Astrocyte of the cerebellum (primary cell): Measurements from ENCODE around the gene SLC6A18.
"Not testable (repeated sequence)": the region's sequence is repeated elsewhere in the genome, so short reads cannot be mapped to it uniquely, and the experiment has no call there.

Source experiments
- DNase-seq: peaks from one replicate; pipeline ENCODE4 v3.0.0-alpha.2; 2011; ENCODE audit warnings: low read depth
- H3K4me3 ChIP-seq: 2 replicates; pipeline ENCODE4 v1.5.1; 2011; ENCODE audit warnings: mild to moderate bottlenecking, low read depth, low read length, moderate library complexity
- CTCF ChIP-seq: IDR thresholded peaks from 2 replicates; pipeline ENCODE4 v1.5.1; 2012; ENCODE audit warnings: low read length, low read depth, moderate library complexity, mild to moderate bottlenecking; ENCODE audit errors: missing control alignments
- in situ Hi-C: cut with HindIII; loops from 2 replicates; pipeline ENCODE4 v1.10.0; 2017; ENCODE audit warnings: low sequenced_read_pairs

Gene SLC6A18

GRCh38 chr5:1285883-1286291, 60.7 kb downstream of the SLC6A18 start:
- H3K4me3 ChIP-seq, result no peak overlapping the region
- in situ Hi-C loops, result no loop called here
- DNase-seq, result no peak
- TF ChIP-seq CTCF, result no peak

DNA sequence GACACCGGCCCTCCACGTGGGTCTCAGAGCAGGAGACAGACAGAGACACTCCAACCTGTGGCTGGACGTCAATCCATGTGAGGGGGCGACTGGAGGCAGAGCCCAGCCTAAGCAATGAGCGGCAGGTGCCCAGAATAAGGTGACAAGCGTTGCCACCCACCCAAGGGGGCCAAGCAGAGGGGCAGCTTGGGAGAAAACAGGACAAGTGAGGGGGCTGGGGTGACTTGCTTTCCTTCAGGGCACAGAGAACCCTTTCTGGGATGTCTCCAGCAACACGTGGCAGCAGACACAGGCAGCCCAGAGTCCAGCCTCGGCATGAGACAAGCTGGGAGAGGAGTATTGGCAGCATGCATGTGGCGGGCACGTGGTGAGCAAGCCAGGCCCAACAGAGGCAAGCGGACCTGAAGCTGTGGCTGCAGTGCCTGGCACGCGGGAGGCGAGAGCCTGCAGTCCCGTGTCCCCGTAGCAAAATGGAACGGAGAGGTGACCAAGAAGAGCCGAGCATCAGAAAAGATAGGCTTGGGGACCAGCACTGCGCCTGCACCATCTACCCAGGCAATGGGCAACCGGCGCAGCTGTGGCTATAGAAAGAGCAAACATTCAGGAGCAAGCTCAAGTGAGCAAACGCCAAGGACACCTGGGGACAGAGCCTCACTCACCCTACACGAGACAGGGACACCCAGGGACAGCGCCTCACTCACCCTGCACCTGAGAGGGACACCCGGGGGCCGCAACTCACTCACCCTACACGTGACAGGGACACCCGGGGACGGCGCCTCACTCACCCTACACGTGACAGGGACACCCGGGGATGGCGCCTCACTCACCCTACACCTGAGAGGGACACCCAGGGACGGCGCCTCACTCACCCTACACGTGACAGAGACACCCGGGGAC, 63.5 kb downstream of the SLC6A18 start:
- no peak for DNase-seq
- no peak overlapping the region for H3K4me3 ChIP-seq
- in situ Hi-C loops, result no loop called here
- TF ChIP-seq CTCF, result no peak

GRCh38 chr5:1289559-1289958, 64.4 kb downstream of the SLC6A18 start:
- DNase-seq, H3K4me3 ChIP-seq, in situ Hi-C loops: not testable (repeated sequence)

DNA sequence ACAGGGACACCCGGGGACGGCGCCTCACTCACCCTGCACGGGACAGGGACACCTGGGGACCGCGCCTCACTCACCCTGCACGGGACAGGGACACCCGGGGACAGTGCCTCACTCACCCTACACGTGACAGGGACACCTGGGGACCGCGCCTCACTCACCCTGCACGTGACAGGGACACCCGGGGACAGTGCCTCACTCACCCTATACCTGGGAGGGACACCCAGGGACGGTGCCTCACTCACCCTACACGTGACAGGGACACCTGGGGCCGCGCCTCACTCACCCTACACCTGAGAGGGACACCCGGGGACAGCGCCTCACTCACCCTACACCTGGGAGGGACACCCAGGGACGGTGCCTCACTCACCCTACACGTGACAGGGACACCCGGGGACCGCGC, 65.8 kb downstream of the SLC6A18 start:
- DNase-seq, in situ Hi-C loops, H3K4me3 ChIP-seq: not testable (repeated sequence)

DNA sequence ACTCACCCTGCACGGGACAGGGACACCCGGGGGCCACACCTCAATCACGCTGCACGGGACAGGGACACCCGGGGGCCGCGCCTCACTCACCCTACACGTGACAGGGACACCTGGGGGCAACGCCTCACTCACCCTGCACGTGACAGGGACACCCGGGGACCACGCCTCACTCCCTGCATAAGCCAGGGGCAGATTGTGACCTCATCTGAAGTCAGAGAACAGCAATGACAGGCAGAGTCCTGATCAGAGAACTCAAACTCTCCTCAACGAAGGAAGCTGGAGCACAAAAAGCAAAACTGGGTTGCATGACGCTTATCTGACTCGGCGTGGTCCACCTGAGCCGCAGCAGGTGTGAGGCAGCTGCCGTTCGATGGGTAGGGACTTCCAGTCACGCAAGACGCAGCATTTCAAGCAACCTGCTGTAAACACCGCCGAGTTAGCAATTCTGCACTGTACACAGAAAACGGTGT, 66.5 kb downstream of the SLC6A18 start:
- TF ChIP-seq CTCF, result no peak
- in situ Hi-C loops, result no loop called here
- no peak for DNase-seq
- no peak overlapping the region for H3K4me3 ChIP-seq

- in situ Hi-C loops, result no loop called here
- no peak overlapping the region for H3K4me3 ChIP-seq
- no peak for DNase-seq
- TF ChIP-seq CTCF, result no peak
Measured at GRCh38 chr5:1292139-1292538, 67.0 kb downstream of the SLC6A18 start.

DNA sequence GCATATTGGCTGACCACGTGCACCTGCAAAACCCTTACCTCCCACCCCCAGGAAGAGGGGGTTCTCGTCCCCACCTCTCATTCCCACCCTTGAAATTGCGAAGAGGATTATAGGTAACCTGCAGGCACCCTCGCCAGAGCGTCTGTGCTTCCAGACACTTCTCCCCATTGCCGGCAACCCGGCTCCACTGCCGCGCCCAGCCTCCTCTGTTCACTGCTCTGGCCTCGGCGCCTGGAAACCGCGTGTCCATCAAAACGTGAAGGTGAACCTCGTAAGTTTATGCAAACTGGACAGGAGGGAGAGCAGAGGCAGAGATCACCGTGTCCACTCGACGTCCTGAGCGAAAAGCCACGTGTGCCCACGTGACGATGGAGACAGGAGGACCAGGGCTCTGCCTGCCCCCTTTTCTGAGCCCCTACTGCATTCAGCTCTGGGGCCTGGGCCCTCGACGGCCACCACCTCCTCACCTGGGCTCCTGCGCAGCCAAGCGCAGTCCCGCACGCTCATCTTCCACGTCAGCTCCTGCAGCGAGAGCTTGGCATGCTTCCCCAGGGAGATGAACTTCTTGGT, 67.8 kb downstream of the SLC6A18 start:
- H3K4me3 ChIP-seq, result no peak overlapping the region
- no peak for TF ChIP-seq CTCF
- DNase-seq, result no peak
- in situ Hi-C loops, result no loop called here
